Mucosa of descending colon (tissue), 3 donors: ENCODE measurements around the gene SPTBN4. TPM values are rescaled to one million over a fixed set of nuclear protein-coding genes. Genes with fewer than 3 reads are reported as not detected.
"Not testable (repeated sequence)": the region's sequence is repeated elsewhere in the genome, so short reads cannot be mapped to it uniquely, and the experiment has no call there.

Experiments
- ATAC-seq: fragments of 200-7000 bp; cut with Tn5 transposase; one replicate; pipeline ENCODE4 v1.9.1; 2020; ENCODE audit warnings: mild to moderate bottlenecking, moderate library complexity
- DNase-seq, 3 donors: peaks; one replicate each; pipeline ENCODE4 v3.0.0-alpha.2; 2020
- H3K36me3 ChIP-seq: fragments of 200-600 bp; one replicate; pipeline ENCODE4 v1.8.0; 2021; ENCODE audit warnings: low read depth, mild to moderate bottlenecking
- H3K4me1 ChIP-seq: fragments of 200-600 bp; one replicate; pipeline ENCODE4 v1.8.0; 2021; ENCODE audit warnings: low read depth, mild to moderate bottlenecking
- H3K4me3 ChIP-seq: fragments of 200-600 bp; one replicate; pipeline ENCODE4 v1.8.0; 2021; ENCODE audit warnings: mild to moderate bottlenecking
- H3K9me3 ChIP-seq: fragments of 200-600 bp; one replicate; pipeline ENCODE4 v1.8.0; 2021; ENCODE audit warnings: mild to moderate bottlenecking
- intact Hi-C, 2 donors: fragments of 100-400 bp; cut with DNase I in 1 of 2; cut with micrococcal nuclease in 1 of 2; formaldehyde crosslinking; loops; one replicate each; pipeline versions ENCODE4 v1.11.0 to v1.11.1; 2022; cut with DNase I, micrococcal nuclease
- total RNA-seq, 3 donors: library from RNA; stranded (reverse); fragmentation: NEBNext Ultra II Directional in 2 of 3; extraction: Animal tissue kit (Norgen Biotek cat#: 25700) in 2 of 3; gene quantifications; one replicate each; pipeline versions ENCODE4 v1.2.1 to v1.2.4, GENCODE V29; 2021 to 2023
- TF ChIP-seq, protein P1 (sequence below): fragments of 200-600 bp; IDR thresholded peaks from one replicate; pipeline ENCODE4 v1.8.0; 2022; ENCODE audit warnings: antibody characterized with exemption, mild to moderate bottlenecking
- donor health status: DM: no; HTN: no; CAD: no; lungs with moderate emphysema.
- donor health status: DM: no; HTN: no; CAD: no.
- donor health status: DM: no; HTN: yes; CAD: no.

Gene SPTBN4
- total RNA-seq, 3 donors from 2014 or later: 0.29 to 4.1 (median 0.82) TPM

GRCh38 chr19:40474737-40475136 lies 7.9 kb downstream of the SPTBN4 start:
- Histone ChIP-seq H3K9me3 (no peaks in the 10 kb centered on the region), H3K4me1 (no peaks in the 10 kb centered on the region), H3K4me3 (no peak overlapping the region), H3K36me3 (no peaks in the 10 kb centered on the region)
- DNase-seq (no peak), ATAC-seq (no peak)
- TF ChIP-seq, protein P1, sequence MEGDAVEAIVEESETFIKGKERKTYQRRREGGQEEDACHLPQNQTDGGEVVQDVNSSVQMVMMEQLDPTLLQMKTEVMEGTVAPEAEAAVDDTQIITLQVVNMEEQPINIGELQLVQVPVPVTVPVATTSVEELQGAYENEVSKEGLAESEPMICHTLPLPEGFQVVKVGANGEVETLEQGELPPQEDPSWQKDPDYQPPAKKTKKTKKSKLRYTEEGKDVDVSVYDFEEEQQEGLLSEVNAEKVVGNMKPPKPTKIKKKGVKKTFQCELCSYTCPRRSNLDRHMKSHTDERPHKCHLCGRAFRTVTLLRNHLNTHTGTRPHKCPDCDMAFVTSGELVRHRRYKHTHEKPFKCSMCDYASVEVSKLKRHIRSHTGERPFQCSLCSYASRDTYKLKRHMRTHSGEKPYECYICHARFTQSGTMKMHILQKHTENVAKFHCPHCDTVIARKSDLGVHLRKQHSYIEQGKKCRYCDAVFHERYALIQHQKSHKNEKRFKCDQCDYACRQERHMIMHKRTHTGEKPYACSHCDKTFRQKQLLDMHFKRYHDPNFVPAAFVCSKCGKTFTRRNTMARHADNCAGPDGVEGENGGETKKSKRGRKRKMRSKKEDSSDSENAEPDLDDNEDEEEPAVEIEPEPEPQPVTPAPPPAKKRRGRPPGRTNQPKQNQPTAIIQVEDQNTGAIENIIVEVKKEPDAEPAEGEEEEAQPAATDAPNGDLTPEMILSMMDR: no peak
- intact Hi-C loops: no loop called here

- H3K4me1 ChIP-seq, DNase-seq, H3K9me3 ChIP-seq, H3K36me3 ChIP-seq, H3K4me3 ChIP-seq, intact Hi-C loops, ATAC-seq: not testable (repeated sequence)
These were observed 9.3 kb downstream of the SPTBN4 start for GRCh38 chr19:40475878-40476644.

GRCh38 chr19:40486017-40486416 lies 19.2 kb downstream of the SPTBN4 start:
- TF ChIP-seq, protein P1: no peak
- no peaks in the 10 kb centered on the region for H3K36me3 ChIP-seq
- intact Hi-C loops: no loop called here
- no peaks in the 10 kb centered on the region for H3K9me3 ChIP-seq
- ATAC-seq (no peak), DNase-seq (no peak)
- no peak overlapping the region for H3K4me3 ChIP-seq
- H3K4me1 ChIP-seq: peaks cover 3% of the 10 kb centered on the region

DNA sequence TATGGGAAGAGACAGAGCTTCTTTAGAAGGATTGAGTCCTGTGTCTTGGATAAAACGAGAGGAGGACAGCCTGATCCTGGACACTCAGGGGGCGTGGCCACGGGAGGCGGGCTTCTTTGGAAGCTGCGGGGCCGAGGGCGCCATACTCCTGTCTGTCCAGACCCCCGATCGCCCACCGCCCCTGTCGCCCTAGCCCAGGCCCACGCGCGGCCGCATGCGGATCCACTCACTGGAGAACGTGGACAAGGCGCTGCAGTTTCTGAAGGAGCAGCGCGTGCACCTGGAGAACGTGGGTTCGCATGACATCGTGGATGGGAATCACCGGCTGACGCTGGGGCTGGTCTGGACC lies 23.1 kb downstream of the SPTBN4 start:
- intact Hi-C loops: no loop called here
- ATAC-seq: no peak
- TF ChIP-seq, protein P1: no peak
- no peaks in the 10 kb centered on the region for H3K9me3 ChIP-seq
- peaks cover 3% of the 10 kb centered on the region for H3K4me1 ChIP-seq
- DNase-seq: no peak
- H3K4me3 ChIP-seq: no peak overlapping the region
- H3K36me3 ChIP-seq: no peaks in the 10 kb centered on the region

DNA sequence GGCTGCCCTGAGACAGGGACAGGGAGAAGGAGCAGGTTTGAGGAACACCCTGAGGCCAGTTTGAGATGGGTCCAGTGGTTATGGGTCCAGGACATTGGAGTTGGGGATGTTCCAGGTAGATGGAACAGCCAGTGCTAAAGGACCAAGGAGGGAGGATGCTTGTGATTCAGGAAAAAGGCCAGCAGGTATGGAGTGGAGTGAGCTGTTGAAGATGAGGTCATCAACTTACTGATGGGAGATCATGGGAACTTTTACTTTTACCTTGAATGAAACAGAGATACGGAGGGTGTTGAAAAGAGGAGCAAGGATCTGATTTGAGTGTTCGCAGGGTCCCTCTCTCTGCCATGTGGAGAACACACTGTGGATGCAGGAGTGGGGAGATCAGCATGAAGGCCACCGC lies 25.5 kb downstream of the SPTBN4 start:
- H3K9me3 ChIP-seq: no peaks in the 10 kb centered on the region
- intact Hi-C loops: no loop called here
- no peak overlapping the region for H3K4me3 ChIP-seq
- DNase-seq (no peak), ATAC-seq (no peak)
- TF ChIP-seq, protein P1: no peak
- peaks cover 3% of the 10 kb centered on the region for H3K4me1 ChIP-seq
- H3K36me3 ChIP-seq: no peaks in the 10 kb centered on the region

- Histone ChIP-seq H3K4me3 (no peak overlapping the region), H3K4me1 (no peaks in the 10 kb centered on the region), H3K9me3 (no peaks in the 10 kb centered on the region), H3K36me3 (no peaks in the 10 kb centered on the region)
- intact Hi-C loops: no loop called here
- ATAC-seq: no peak
- TF ChIP-seq, protein P1: no peak
- no peak for DNase-seq
These were observed 27.0 kb downstream of the SPTBN4 start for GRCh38 chr19:40493778-40494177.
